ENCODE data around the gene KIAA1614. TPM values are rescaled to one million over a fixed set of nuclear protein-coding genes. Genes with fewer than 3 reads are reported as not detected.

KIAA1614 gene
- total and polyA plus RNA-seq, 10 of the 15 experiments (the other 5 are each of a cell fraction or from before 2014, with no cell fraction given): 0.03 to 1.0 (median 0.26) TPM; not detected in 1

DNA sequence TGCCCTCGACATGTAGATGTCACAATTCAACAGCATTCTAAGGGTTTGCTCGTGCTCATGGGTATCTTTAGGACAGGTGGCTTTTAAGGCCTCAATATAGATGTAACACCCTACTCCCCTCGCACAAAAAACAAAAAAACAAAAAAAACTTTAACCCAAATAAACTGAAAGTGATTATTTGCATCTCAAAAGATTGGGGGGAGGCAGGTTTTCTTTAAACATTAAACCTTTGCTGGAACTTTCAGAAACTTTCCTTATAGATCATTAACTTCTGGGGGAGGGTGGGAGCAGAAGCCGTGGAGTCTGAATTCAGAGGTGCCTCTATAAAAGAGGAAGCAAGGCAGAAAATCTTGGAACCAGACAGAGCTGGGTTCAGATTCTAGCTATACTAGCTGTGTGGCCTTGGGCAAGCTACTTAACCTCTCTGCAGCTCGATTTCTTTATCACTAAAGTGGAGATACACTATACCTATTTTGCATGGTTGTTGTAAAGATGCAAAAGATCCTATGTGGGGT is 3.2 kb upstream of the KIAA1614 start (continued):
- TF ChIP-seq MYB (IDR thresholded peaks at IDR 0.05; ENCODE audit: borderline replicate concordance, low read depth, low read length) (no peak), SIX5 (IDR thresholded peaks at IDR 0.05; ENCODE audit: low read depth, low read length, severe bottlenecking) (no peak), POU2F2 (IDR thresholded peaks at IDR 0.05; ENCODE audit: borderline replicate concordance, low read depth, low read length) (0 out of 3 replicates have a peak, but pooled peaks have one; percentile 26), CBFB (IDR thresholded peaks at IDR 0.05; ENCODE audit: low read depth) (no peak), ZNF217 (IDR thresholded peaks at IDR 0.05) (peak; percentile 88), SP1 (IDR thresholded peaks at IDR 0.05; ENCODE audit: low read depth, low read length) (no peak), NFXL1 (IDR thresholded peaks at IDR 0.05; ENCODE audit: borderline replicate concordance) (peak; percentile 86; the same call in 1 of the 2 replicates), BHLHE40 (IDR thresholded peaks at IDR 0.05; ENCODE audit: borderline replicate concordance in 1 of 2, low read depth in 2 of 2, low read length in 1 of 2) (peak; percentile 29 to 34; a peak in 1 of 4 replicates), CHD2 (IDR thresholded peaks at IDR 0.05; ENCODE audit: borderline replicate concordance, low read depth, low read length) (no peak), MEF2A (IDR thresholded peaks at IDR 0.05; ENCODE audit: insufficient read depth, low read depth, low read length) (no peak), EED (IDR thresholded peaks at IDR 0.05; ENCODE audit: low read depth) (no peak), JUND (IDR thresholded peaks at IDR 0.05; ENCODE audit: low read depth, low read length) (no peak), RAD21 (IDR thresholded peaks at IDR 0.05; ENCODE audit: insufficient read depth, low read depth, low read length) (no peak), ZZZ3 (IDR thresholded peaks at IDR 0.05; ENCODE audit: control insufficient read depth, insufficient read length, low read depth) (no peak)
- TF ChIP-seq, protein P1, sequence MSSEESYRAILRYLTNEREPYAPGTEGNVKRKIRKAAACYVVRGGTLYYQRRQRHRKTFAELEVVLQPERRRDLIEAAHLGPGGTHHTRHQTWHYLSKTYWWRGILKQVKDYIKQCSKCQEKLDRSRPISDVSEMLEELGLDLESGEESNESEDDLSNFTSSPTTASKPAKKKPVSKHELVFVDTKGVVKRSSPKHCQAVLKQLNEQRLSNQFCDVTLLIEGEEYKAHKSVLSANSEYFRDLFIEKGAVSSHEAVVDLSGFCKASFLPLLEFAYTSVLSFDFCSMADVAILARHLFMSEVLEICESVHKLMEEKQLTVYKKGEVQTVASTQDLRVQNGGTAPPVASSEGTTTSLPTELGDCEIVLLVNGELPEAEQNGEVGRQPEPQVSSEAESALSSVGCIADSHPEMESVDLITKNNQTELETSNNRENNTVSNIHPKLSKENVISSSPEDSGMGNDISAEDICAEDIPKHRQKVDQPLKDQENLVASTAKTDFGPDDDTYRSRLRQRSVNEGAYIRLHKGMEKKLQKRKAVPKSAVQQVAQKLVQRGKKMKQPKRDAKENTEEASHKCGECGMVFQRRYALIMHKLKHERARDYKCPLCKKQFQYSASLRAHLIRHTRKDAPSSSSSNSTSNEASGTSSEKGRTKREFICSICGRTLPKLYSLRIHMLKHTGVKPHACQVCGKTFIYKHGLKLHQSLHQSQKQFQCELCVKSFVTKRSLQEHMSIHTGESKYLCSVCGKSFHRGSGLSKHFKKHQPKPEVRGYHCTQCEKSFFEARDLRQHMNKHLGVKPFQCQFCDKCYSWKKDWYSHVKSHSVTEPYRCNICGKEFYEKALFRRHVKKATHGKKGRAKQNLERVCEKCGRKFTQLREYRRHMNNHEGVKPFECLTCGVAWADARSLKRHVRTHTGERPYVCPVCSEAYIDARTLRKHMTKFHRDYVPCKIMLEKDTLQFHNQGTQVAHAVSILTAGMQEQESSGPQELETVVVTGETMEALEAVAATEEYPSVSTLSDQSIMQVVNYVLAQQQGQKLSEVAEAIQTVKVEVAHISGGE (CRISPR knock-in tag; IDR thresholded peaks at IDR 0.05): no peak
- TF ChIP-seq, protein P2, sequence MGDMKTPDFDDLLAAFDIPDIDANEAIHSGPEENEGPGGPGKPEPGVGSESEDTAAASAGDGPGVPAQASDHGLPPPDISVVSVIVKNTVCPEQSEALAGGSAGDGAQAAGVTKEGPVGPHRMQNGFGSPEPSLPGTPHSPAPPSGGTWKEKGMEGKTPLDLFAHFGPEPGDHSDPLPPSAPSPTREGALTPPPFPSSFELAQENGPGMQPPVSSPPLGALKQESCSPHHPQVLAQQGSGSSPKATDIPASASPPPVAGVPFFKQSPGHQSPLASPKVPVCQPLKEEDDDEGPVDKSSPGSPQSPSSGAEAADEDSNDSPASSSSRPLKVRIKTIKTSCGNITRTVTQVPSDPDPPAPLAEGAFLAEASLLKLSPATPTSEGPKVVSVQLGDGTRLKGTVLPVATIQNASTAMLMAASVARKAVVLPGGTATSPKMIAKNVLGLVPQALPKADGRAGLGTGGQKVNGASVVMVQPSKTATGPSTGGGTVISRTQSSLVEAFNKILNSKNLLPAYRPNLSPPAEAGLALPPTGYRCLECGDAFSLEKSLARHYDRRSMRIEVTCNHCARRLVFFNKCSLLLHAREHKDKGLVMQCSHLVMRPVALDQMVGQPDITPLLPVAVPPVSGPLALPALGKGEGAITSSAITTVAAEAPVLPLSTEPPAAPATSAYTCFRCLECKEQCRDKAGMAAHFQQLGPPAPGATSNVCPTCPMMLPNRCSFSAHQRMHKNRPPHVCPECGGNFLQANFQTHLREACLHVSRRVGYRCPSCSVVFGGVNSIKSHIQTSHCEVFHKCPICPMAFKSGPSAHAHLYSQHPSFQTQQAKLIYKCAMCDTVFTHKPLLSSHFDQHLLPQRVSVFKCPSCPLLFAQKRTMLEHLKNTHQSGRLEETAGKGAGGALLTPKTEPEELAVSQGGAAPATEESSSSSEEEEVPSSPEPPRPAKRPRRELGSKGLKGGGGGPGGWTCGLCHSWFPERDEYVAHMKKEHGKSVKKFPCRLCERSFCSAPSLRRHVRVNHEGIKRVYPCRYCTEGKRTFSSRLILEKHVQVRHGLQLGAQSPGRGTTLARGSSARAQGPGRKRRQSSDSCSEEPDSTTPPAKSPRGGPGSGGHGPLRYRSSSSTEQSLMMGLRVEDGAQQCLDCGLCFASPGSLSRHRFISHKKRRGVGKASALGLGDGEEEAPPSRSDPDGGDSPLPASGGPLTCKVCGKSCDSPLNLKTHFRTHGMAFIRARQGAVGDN (IDR thresholded peaks at IDR 0.05): peak; percentile 54
- TF ChIP-seq, protein P3, sequence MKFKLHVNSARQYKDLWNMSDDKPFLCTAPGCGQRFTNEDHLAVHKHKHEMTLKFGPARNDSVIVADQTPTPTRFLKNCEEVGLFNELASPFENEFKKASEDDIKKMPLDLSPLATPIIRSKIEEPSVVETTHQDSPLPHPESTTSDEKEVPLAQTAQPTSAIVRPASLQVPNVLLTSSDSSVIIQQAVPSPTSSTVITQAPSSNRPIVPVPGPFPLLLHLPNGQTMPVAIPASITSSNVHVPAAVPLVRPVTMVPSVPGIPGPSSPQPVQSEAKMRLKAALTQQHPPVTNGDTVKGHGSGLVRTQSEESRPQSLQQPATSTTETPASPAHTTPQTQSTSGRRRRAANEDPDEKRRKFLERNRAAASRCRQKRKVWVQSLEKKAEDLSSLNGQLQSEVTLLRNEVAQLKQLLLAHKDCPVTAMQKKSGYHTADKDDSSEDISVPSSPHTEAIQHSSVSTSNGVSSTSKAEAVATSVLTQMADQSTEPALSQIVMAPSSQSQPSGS (IDR thresholded peaks at IDR 0.05; ENCODE audit: low read length): no peak
- TF ChIP-seq, protein P4, sequence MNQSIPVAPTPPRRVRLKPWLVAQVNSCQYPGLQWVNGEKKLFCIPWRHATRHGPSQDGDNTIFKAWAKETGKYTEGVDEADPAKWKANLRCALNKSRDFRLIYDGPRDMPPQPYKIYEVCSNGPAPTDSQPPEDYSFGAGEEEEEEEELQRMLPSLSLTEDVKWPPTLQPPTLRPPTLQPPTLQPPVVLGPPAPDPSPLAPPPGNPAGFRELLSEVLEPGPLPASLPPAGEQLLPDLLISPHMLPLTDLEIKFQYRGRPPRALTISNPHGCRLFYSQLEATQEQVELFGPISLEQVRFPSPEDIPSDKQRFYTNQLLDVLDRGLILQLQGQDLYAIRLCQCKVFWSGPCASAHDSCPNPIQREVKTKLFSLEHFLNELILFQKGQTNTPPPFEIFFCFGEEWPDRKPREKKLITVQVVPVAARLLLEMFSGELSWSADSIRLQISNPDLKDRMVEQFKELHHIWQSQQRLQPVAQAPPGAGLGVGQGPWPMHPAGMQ (IDR thresholded peaks at IDR 0.05; ENCODE audit: borderline replicate concordance): no peak

All from GM12878 (cell line).